NCI-H526 treated with DMSO at 0.1 percent for 48 hours (cell line): Measurements from ENCODE around the gene PM20D1.
"Not testable (repeated sequence)": the region's sequence is repeated elsewhere in the genome, so short reads cannot be mapped to it uniquely, and the experiment has no call there.

ENCODE experiments used
- DNase-seq: peaks from one replicate; lab custom pipeline; 2025; lab: John Stamatoyannopoulos, UW

PM20D1 gene

DNA sequence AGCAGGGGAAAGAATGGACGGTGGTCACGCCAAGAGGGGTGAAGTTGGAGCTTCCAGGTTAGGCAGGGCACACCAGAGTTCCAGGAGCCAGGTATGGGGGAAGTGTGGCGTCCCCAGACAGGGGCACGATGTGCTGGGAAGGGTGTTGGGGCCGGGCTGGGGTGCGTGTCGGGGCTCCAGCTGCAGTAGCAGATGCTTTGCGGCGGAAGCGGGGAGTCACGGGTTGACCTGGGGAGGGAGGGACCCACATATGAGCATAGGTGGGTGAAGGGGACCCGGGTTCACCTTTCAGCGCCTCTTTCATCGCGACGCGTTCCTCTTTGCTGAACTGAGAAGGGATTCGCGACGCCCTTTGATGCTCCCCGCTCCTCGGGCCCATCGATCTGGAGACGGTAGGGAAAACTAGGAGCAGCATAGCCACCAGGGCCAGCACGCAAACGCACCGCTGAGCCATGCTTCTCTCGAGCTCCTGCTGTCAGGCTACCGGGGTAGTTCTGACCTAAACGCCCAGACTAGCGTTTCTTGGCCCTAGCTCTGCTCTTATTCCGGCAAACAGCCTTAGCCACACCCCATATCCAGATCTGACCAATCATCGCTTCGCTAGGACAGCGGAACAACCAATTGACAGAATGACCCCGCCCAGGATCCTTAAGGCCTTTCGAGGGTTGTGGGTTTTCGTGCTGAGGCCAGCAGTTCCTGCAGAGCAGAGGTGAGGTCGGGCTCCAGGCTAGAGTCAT, at the start of gene PM20D1:
Gene PM20D1, minus strand, starts transcription at position 514 of the 737 bp plus-strand sequence. Its CDS starts 60 bp downstream, at position 454.
- no peak for DNase-seq

- DNase-seq, result no peak
Measured at GRCh38 chr1:205896351-205896750, 46.4 kb upstream of the PM20D1 start.

GRCh38 chr1:205894119-205894518, 44.2 kb upstream of the PM20D1 start:
- DNase-seq, result not testable (repeated sequence)

DNA sequence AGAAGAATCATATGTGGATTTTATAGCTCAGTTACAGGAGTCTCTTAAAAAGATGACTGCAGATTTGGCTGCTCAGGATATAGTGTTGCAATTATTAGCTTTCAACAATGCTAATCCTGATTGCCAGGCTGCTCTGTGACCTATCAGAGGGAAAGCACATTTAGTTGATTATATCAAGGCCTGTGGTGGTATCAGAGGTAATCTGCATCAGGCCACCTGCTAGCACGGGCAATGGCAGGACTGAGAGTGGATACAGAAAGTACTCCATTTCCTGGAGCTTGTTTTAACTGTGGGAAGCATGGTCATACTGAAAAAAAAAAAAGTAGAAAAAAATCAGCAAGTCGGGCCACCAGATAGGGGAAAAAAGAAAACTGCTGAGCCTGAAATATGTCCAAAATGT, 42.2 kb upstream of the PM20D1 start:
- not testable (repeated sequence) for DNase-seq

DNA sequence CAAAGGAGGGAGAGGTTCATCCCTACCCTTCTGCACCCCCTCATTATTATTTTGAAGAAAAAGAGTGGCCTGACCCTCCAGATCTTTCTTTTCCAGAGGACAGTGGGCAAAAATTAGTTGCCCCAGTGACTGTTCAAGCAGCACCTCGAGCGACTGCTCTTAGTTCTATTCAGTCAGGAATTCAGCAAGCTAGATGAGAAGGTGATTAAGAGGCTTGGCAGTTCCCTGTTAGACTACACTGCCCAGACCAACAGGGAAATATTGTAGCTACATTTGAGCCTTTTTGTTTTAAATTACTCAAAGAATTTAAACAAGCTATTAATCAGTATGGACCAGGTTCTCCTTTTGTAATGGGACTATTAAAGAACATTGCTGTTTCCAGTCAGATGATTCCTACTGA, 41.5 kb upstream of the PM20D1 start:
- not testable (repeated sequence) for DNase-seq

GRCh38 chr1:205890631-205891030, 40.7 kb upstream of the PM20D1 start:
- DNase-seq, result not testable (repeated sequence)

GRCh38 chr1:205889706-205890105, 39.8 kb upstream of the PM20D1 start:
- not testable (repeated sequence) for DNase-seq

DNA sequence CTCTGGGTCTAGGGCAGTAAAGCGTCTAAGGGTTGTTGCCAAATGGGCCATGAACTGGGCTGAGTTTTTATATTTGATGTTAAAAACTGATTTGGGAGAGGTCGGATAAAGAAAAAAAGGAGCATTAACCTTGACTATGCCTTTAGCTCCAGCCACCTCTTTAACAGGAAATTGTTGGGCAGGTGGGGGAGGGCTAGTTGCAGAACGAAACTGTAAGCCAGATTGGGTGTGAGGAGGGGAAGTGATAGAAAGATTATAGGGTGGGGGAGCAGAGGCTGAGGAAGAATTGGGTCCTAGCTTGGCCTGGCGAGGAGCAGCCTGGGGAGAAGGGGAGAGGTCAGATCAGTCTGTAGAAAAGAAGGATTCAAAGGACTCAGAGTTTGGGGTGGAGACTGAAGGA, 39.1 kb upstream of the PM20D1 start:
- not testable (repeated sequence) for DNase-seq

GRCh38 chr1:205883792-205884191, 33.9 kb upstream of the PM20D1 start:
- DNase-seq, result no peak

GRCh38 chr1:205880923-205881322, 31.0 kb upstream of the PM20D1 start:
- no peak for DNase-seq

GRCh38 chr1:205879974-205880373, 30.0 kb upstream of the PM20D1 start:
- DNase-seq, result no peak

GRCh38 chr1:205878026-205878425, 28.1 kb upstream of the PM20D1 start:
- DNase-seq, result no peak

DNA sequence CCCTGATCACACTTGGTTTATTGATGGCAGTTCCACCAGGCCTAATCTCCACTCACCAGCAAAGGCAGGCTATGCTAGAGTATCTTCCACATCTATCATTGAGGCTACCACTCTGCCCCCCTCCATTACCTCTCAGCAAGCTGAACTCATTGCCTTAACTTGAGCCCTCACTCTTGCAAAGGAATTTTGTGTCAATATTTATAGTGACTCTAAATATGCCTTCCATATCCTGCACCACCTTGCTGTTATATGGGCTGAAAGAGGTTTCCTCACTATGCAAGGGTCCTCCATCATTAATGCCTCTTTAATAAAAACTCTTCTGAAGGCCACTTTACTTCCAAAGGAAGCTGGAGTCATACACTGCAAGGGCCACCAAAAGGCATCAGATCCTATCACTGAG, 23.2 kb upstream of the PM20D1 start:
- DNase-seq, result not testable (repeated sequence)

GRCh38 chr1:205870236-205870635, 20.3 kb upstream of the PM20D1 start:
- DNase-seq, result no peak

DNA sequence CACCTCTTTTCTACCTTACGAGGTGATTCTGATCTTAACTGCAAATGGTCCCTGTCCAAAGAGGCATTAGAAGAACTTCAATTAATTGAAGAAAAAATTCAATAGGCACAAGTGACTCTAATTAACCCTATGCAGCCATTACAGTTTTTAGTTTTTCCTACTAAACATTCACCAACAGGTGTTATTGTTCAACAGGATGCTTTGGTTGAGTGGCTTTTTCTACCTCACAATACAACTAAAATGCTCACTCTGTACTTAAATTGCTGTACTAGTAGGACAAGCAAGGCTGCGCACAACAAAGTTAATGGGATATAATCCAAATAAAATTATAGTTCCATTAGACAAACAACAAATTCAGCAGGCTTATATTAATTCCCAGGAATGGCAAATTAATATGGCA, 11.6 kb upstream of the PM20D1 start:
- no peak for DNase-seq

DNA sequence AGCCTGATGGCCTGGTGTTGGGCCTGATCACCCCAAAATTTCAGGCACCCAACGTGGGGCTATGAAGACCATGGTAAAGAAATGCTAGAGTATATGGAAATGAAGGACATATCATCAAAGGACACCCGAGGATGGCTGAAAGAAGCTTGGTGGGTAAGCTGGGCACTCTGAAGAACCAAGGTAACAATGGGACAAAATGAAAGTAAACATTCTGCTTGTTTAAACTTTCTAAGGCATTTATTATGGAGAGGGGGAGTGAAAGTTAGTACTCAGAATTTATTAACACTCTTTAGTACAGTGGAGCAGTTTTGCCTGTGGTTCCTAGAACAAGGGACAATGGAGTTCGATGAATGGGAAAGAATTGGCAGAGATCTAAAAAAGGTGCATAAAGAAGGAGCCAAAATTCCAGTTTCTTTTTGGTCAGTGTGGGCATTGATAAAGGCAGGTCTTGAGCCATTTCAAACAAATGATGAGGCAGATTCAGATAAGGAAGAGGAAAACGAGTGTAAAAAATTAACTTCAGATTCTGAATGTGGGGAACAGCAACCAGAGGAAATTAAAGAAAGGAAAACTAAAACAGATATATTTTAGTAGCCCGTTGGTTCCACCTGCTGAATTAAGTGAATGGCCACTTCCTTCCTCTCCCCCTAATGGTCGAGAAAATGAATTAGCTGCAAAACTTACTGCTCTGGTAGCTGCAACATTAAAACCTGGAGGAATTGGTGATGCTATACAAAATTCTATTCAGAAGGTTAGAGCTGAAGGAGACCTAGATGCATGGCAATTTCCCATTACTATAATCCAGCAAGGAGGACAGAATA, 8.4 kb upstream of the PM20D1 start:
- no peak for DNase-seq

DNA sequence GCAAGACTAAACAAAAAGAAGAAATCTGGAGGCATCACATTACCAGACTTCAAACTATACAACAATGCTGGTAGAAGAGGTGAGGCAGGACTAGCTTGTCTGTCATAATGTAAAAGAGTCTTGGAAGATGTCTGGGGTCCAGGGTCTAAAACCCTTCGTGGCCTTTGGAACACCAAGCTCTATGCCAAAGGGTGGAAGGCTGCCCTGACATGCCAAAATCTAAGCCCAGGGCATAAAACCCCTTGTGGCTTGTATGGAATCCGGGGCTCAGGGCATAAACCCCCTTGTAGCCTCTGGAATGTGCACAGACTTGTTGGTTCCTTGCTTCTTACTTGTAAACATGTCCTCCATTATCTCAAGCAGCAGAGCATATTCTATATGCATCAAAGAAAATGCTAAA, 7.6 kb upstream of the PM20D1 start:
- not testable (repeated sequence) for DNase-seq

DNA sequence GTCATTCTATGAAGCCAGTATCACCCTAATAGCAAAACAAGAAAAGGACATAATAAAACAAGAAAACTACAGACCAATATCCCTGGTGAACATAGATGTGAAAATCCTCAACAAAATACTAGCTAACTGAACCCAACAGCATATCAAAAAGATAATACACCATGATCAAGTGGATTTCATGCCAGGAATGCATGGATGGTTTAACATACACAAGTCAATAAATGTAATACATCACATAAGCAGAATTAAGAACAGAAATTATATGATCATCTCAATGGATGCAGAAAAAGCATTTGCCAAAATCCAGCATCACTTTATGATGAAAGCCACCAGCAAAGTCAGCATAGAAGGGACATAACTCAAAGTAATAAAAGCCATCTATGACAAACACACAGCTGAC, 6.5 kb upstream of the PM20D1 start:
- no peak for DNase-seq

- no peak for DNase-seq
Measured at GRCh38 chr1:205852969-205853368, 3.0 kb upstream of the PM20D1 start.

- no peak for DNase-seq
Measured at GRCh38 chr1:205851993-205852392, 2.1 kb upstream of the PM20D1 start.

GRCh38 chr1:205843036-205843859, 6.7 kb downstream of the PM20D1 start:
- DNase-seq, result no peak

- no peak for DNase-seq
Measured at GRCh38 chr1:205842229-205842628, 7.7 kb downstream of the PM20D1 start.
